GM19372 (cell line): ENCODE measurements around the gene TXLNB.
A peak's percentile ranks its signal among the peaks of the same experiment; 100 is the strongest.
"Not testable (repeated sequence)": the region's sequence is repeated elsewhere in the genome, so short reads cannot be mapped to it uniquely, and the experiment has no call there.

Source experiments
- ATAC-seq: cut with Tn5 transposase; IDR thresholded peaks from one replicate; pipeline ENCODE4 v1.9.1; 2021; ENCODE audit warnings: mild to moderate bottlenecking, low read depth, moderate library complexity; ENCODE audit not compliant: unreplicated experiment

Gene TXLNB

DNA sequence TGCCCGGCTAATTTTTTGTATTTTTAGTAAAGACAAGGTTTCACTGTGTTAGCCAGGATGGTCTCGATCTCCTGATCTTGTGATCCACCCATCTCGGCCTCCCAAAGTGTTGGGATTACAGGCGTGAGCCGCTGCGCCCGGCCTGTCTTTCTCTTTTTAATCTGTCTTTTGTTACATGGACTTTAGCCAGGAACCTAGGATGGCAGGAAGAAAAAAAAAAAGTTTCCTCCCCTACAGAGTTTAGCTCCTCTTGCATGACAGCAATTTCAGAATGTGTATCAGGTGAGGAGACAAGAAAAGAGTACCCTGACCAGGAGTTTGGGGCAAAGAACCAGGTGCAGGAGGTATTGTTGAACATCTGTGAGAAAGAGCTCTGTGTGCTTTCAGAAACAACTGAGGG lies 21.4 kb upstream of the TXLNB start:
- no peak for ATAC-seq

DNA sequence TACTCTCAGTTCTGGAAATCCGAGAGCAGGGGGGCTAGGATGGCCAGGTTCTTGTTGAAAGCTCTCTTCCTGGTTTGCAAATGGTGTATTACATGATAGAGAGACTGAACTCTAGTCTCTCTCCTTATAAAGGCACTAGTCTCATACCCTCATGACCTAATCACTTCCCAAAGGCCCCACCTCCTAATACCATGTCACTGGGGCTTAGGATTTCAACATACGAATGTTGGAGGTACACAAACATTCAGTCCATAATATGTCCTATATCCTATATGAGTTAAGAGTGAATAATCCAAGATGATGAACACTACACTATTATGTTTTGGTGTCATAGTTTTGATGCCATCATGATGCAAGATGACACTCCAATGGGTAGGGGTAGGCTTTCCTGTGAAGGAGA lies 20.0 kb upstream of the TXLNB start:
- no peak for ATAC-seq

DNA sequence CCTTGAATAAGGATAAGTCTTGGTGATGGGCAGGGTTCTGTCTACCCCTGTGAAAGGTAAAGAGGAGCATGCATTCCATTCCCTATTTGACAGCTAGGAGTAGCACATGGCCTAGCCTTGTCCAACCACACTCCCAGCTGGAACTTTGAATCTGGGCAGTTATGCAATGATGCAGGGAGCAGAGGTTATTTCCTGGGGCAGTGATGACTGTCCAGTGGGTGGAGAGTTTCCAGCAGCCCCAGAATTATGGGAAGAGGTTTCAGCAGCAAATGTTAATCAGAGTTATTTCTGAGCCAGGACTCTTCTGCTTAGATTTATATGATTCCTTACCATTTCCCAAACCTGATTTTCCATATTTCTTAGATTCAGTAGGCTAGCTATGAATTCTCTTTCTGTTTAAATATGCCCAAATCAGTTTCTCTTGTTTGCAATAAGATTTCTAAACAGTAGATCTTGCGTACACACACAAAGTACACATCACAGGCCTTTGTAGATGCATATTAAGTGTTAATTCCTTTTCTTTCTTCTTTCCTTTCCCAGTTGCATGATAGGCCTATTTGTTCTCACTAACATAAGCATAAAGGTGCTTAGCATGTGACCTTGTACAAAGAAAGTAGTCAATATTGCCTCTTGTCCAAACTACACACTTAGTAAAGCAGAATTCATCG lies 17.3 kb upstream of the TXLNB start:
- ATAC-seq, result no peak

DNA sequence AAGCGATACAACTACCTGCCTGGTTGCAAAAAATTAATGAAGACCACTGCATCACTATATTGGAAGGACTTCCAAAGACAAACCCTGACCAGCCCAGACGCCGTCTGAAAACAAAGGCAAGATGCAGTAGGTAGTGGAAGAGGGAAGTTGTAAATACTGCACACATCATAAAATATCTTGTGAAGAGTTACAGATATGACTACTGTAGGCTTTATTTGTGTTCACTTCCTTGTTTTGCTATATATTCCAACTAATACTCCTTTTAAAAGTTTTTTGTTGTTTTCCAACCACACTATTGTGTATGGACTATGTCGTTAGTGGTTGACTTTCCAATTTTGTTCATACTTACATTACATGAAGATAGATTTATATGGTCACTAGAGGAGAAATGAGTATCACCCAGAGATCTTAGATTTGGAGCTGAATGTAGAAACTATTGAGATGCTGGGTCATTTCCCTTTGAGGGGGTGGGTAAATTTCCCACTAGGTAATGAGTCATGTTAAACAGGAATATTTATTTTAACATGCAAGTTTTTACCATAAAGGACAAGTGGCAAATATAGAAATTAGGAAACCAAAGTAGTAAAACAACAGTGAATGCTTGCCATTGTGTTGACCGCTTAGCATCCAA lies 16.6 kb upstream of the TXLNB start:
- ATAC-seq, result no peak

DNA sequence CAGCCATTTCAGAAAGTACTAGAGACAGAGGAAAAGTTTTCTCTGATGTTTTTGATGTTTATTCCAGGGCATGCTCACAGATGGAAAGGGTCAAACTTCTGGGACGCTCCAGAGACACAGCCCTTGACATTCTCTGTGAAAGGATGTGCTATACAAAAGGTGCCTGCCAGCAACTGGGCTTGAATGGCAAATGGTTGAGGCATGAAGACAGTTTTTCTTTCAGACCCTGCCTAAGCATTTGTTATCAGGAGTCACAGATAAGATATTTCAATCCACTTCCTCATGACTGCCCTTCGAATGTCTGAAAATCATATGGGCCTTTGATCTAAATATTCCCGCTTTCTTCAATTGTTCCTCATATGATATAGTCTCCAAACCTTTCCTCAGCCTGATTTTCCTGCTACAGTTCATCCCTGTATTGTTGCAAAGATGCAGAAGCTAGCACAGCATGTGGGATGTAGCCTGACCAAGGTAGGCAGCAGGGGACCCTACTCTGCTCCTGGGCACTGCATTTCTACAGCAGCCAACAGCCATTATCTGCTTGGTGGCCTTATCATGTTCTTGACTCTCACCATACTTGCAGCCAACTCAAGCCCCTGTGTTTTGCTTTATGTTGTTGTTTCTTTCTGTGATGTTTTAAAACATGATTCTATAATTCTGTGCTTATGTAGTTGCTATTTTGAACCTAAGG lies 14.6 kb upstream of the TXLNB start:
- no peak for ATAC-seq

DNA sequence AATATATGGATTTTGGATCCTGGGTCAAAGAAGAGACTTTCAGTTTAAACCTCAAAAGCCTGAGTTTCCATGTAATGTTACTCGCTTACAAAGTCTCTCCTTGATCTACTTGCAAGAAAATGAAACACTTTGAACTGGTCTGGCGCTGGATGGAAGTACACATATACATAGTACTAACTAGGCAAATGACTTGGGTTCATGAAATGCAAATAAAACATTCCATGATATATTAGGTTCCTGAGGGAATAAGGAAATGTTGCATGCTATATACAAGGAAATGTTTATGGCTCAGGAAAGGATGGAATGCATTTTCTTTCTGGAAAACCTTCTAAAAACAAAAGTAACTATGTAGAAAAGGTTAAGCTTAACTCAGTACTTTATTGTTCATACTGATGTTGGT lies 11.4 kb upstream of the TXLNB start:
- no peak for ATAC-seq

DNA sequence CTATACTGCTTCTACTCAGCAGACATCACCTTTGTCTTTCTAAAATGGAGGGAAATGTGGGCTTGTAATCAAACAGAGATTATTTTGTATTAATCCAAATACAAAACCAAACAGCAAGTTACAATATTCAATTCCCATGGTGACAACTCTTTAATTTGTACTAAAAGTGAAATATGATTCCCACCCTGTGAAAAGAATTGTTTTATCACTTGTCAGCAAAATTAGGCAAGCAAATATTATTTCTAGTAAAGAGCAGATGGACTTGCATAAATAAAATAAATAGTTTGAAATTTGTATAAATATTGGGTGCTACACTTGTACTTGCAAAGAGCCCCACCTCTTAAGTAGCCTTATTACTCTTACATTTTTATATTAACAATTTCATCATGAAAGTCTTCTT lies 6.1 kb upstream of the TXLNB start:
- no peak for ATAC-seq

DNA sequence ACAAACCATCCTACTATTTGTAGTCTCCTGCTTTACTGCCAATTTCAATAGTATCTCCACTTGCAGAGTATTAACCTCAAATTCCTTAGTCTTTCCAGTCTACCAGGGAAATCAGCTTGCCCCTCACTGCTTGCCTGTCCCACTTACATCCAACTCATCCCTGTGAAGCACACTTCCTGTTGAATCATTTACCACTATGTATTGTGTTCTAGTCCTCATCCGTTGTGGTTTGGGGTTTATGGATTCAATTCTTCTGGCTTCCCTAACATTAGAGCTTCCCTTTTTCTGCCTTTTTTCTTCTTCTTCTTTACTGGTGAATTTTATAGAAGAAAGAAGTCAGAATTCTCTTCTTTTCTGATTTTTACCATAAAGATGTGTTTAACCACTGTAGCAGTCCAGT lies 5.1 kb upstream of the TXLNB start:
- ATAC-seq, result no peak

DNA sequence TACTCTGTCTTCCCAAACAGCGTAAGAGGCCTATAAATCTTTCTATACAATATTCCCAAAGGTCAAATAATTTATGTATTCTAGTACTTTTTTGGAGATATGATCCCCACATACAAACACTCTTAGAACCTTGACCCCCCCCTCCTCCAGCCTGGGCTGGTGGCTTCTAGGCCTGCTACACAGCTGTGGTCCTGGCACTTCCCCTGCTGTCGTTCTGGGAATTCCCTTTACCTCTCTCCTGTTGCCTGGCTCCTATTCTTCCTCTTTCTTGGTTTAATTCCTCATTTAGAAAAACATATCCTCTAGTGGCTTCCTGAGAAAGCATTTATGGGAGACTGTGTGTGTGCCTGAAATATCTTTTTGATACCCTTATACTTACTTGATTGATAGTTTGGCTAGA lies 4.1 kb upstream of the TXLNB start:
- no peak for ATAC-seq

DNA sequence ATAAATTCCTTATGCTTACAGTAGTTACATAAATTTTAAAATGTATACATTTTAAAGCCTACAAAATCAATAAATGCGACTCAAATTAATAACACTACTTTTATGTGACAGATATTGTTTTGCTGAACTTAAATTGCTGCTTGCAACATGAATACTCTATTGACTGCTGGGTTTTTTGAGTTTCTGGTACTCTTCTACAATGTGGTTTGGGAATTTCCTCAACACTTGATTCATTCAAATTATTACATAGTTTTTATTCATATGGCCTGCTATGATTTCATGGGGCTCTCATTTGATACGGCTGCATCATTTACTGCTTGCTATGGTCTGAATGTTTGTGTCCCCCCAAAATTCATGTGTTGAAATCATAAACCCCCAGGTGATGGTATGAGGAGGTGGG lies 2.3 kb upstream of the TXLNB start:
- no peak for ATAC-seq

DNA sequence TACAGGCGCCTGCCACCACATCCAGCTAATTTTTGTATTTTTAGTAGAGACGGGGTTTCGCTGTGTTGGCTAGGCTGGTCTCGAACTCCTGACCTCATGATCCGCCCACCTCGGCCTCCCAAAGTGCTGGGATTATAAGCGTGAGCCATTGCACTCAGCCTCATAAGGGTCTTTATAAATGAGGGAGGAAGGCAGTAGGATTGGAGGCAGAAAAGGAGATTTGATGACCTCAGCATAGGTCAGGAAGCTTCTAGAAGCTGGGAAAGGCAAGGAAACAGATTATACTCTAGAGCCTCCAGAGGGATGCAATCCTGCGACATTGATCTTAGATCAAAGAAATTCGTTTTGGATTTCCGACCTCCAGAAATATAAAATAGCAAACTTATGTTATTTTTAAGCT lies 1.4 kb upstream of the TXLNB start:
- ATAC-seq, result not testable (repeated sequence)

DNA sequence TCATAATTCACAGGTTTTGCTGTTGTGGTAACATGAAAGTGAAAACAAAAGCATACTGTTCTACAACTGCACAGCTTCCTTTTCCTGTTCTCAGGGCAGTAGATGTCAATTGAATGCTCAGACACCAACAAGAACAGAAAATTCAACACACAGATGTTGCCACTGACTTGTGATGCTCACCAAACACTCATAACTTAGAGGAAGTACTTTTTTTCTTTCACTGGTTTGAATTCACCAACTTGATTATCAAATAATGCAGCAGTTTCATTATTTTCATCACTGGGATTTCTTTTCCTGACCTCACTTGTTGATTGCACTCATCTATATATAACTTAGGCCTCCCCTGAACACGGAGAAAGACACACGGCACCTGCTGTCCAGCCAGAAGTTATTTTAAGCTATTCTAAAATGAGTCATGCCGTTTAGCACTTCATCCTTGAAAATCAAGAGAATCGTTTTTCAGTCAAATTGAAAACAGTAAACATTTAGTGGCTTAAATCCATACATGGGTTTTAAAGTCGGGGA lies 949 bp downstream of the TXLNB start:
- ATAC-seq, result peak; percentile 83

DNA sequence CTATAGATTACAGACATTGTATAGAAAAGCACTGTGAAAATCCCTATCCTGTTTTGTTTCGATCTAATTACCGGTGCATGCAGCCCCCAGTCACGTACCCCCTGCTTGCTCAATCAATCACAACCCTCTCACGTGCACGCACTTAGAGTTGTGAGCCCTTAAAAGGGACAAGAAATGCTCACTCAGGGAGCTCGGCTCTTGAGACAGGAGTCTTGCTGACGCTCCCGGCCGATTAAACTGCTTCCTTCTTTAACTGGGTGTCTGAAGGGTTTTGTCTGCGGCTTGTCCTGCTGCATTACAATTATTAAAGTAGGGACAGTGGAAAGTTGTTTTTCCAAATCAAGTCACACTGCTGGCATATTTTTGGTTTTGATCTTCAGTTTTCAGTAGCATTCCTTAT lies 2.6 kb downstream of the TXLNB start:
- no peak for ATAC-seq

DNA sequence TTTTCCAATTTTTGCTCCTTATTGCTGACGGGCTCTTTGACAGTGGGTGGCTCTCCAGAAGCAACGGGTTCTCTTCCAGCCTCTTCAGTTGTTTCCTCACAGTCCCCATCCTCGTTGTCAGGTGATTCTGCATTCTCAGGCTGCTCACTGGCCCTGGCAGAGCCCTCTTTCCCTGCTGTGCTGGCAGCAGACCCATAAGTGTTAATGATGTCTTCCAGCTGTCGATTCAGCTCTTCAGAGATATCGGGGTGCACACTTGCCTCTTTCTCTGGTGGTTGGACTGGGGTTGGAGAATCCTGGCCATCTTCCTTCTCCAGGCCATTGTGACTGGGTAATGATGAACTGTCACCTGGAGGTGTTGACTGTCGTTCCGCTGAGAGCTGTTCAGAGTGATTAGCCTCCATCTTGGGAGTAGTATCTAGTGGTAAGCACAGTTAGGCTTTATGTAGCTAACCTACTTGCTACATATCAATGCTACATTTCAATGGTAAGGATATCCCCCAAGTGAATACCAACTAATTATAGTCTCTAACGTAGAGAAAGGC lies 3.2 kb downstream of the TXLNB start:
- no peak for ATAC-seq

DNA sequence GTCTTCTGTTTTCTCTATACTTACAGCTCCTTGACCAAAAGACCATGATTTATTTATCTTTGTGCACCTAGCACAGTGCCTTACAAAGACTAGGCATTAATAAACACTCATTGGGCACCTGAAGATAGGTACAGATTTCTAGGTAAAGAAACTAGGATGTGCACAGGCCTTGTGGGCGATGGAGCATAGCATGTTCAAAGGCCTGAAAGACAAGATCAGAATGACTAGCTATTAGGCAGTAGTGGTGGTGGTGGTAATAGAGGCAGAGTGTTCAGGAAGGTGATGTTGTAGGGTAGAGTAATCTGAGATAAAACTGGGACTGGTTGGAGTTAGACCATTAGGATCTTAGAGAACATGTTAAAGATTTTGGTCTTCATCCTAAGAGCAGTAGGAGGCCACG lies 3.9 kb downstream of the TXLNB start:
- no peak for ATAC-seq

DNA sequence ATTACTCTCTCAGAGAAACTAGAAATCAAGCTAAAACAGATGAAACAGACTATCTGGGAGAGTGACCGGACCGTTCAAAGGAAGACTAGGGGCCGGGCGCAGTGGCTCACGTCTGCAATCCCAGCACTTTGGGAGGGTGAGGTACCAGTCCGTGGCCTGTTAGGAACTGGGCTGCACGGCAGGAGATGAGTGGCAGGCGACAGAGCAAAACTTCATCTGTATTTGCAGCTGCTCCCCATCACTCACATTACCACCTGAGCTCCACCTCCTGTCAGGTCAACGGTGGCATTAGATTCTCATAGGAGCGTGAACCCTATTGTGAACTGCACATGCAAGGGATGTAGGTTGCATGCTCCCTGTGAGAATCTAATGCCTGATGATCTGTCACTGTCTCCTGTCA lies 5.4 kb downstream of the TXLNB start:
- ATAC-seq, result not testable (repeated sequence)

DNA sequence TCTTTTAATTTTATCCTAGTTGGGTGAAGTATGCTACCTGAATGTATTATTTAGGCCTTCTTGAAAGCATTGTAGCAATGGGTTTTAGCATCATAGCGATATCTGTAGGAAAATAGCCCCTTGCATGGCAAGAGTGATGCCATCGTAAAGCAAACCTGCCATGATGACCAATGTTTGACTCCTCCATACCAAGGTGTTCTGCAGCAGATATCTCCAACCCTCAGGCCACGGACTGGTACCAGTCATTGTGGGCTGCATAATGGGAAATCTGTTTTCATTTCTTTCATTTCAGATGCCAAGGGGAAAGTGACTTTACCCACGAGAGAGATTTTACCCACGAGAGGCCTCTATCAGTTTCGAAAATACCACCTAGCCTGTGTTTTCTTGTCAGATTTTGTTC lies 6.2 kb downstream of the TXLNB start:
- ATAC-seq, result no peak

DNA sequence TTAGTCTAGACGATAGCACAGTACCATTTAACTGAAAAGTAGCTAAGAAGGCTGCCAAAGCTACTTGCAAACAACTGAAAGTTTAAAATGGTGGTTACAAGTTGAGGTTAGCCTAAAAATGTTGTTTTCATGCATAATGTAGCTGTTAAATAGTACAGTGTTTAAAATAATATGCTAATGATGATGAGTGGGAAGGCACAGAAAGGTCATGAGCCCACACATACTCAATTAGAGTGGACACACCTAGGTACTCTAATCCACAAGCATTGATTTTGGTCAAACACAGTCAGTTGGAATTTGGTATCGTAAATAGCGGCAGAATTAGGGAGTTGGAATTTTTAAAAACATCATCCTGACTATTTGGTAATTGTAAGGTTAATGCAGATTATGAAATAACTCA lies 7.0 kb downstream of the TXLNB start:
- no peak for ATAC-seq

DNA sequence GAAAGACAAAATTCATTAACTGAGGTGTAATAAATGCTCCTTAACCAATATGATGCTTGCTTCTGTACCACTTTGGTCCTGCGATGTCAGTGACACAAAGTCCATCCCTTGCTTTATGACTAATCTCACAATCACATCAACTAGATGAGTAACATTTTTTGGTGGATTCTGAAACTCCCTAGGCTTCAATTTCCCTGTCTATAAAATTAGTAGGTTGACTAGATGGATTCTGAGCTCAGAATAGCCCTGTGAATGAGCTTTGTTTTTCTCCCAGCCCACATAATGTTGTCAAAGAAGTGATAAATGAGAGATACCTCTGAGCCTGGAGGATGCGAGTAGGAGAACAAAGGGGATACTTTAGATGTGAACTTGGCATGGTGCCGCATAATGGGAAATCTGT lies 9.1 kb downstream of the TXLNB start:
- ATAC-seq, result no peak

DNA sequence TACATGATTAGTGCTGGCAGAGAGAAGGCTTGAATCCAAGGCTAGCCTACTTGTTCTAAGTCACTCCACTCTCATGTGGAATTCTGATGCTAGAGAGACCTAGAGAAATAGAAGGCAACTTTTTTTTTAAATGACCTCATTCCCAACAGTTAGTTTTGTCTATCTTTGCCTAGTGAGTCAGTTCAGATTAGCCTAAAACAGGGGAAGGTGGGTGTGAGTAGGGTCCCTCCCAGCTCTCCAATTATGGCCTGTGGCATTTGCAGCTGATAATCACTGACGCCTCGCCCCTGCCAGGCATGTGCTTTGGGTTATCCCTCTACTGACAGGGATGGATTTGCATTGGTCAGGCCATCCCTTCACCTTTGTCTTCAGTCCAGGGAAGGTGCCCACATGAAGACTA lies 13.6 kb downstream of the TXLNB start:
- ATAC-seq, result no peak

DNA sequence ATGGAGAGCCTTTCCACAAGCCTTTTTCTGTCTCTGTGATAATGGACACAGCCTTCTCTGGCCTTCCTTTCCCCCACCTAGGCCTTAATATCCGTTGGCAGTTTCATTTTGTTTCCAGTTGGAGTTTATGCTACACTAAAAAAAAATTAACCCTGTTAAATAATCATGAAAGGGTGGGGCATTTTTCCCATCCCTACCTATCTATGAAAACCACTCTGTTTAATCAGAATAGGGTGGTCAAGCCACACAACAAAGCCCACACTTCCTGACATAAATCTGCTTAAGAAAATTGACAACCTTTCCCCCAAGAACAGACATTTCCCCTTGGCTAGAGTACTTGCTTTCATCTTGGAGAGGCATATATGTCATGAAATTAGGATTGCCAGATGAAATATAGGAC lies 14.2 kb downstream of the TXLNB start:
- ATAC-seq, result no peak

DNA sequence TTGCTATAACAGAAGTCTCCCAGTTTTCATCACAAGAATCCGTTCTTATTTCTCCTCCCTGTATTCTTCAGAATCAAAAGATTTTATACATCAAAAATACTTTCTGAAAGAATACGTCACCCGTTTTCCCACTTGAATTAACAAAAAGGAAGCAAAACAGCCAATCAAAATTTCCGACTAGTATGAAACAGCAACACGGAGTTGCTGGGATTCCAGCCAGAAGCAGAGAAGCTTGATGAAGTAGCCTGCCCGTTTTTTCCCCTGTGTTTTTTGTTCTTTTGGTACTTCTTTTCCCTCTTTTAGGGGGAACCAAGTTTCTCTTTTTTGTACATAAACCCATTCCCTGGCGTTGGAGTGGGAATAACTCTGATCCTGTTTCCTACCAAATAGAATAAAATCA lies 14.6 kb downstream of the TXLNB start:
- no peak for ATAC-seq
